Stimulated activated naive CD4-positive, alpha-beta T cell treated with Interleukin-2 at 50 U/mL for 16 hours (primary cell): ENCODE measurements around the gene VPS13D.

Experiments used
- DNase-seq: peaks from one replicate; lab custom pipeline; 2025; lab: John Stamatoyannopoulos, UW

The VPS13D gene

DNA sequence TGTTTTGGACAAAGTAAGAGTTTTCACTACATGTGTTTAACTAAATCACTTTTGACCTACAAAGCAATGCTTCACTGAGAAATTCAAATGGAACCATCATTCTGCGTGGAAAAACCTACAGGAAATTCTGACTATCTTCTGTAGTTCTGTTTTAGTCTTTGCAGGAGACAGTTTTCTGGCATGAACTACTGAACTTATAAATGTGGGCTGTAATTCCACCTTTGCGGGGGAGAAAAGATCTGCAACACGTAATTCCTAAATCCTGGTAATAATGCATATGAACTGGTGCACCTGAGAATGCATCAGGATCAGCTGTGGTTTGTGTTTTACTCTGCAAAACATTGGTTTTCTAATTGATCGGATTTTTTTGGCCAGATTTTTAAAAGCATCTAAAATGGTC is 106.0 kb downstream of the VPS13D start:
- no peak for DNase-seq

GRCh38 chr1:12336413-12336812 is 106.6 kb downstream of the VPS13D start:
- no peak for DNase-seq

DNA sequence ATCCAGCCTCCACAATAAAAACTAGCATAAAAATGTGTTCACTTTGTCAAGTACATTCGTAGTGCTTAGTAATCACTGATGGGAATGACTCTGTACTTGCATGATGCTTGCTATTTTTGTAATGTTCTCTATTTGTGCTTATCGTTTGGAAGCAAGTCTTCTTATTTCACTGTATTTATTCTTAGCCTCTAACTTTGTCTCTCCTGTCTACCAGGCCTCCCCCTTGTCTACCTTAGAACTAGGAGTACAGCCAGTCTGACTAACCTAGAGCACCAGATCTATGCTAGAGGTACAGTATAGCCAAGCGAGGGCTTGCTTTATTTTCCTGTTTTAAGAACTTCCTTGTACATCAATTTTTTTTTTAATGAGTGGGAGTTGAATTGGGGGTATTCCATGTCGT is 108.2 kb downstream of the VPS13D start:
- no peak for DNase-seq

GRCh38 chr1:12338823-12339222 is 109.0 kb downstream of the VPS13D start:
- no peak for DNase-seq

DNA sequence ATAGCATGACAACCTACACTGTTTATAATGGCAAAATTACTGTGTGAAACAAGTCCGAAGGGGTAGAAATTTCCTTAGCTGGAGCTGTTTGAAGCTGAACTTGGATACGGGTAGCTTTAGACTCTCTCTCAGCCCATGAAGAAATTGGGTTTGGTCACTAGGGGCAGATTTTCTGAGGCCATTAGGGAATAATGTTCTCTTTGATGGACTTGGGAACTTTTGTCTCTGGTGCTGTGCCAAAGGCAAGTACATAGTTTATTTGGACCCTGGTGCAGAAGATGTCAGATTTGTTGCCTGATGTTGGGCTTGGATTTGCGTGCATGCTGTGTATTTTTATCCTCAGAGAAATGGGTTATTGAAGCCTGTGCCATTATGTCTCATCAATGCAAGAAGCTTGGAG is 109.6 kb downstream of the VPS13D start:
- no peak for DNase-seq

DNA sequence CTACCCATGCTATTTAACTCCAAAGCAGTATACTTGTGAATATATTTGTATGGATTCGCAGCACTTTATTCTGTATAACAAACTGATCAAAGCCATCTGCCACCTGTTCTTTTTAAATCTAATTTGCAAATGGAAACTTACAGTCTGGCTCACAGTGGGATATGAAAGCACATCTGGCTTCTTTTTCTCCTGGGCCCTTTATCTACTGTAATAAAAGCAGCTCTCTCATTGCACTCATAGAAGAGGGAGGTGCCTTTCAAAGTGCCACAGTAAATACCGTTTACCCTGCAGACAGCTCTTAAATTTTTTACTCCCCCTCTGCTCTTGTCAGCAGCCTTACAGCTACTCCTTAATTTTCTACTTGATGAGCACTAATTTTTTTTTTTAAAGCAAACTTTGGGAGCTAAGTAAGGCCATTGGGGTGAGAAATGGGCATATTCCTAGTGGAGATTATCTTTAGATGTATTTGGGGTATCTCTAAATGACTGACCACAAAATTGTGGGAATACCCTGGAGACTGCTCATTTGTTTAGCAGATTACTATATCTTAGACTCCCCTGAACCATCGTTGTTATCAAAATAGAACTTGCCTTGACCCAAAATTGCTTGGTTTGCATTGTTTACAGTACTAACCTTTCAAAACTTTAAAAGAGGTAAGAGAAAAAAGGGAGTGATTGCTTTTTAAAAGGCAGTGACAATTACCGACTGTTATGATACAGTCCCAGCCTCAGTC is 110.1 kb downstream of the VPS13D start:
- DNase-seq, result no peak

DNA sequence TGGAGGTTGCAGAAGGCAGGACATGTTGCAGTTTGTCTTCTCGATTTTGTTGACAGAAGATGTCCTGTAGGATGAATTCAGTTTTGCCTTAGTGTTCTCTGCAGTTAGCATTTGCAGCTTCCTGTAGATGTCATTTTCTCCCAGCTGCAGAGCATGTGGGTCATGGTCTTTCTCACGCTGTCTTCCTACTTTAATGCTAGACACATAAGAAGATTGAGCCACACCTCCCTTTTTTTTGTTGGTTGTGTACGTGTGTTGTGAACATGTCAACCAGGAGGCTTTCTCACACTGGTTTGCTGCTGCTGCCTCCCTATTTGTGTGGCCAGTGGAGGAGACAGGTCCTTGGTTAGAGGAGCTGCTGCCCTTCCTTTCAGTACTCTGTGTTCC is 110.7 kb downstream of the VPS13D start:
- DNase-seq, result no peak

- DNase-seq, result peak; percentile 19
Measured at GRCh38 chr1:12341667-12342066, 111.8 kb downstream of the VPS13D start.

- DNase-seq, result no peak
Measured at GRCh38 chr1:12342401-12343003, 112.7 kb downstream of the VPS13D start.

- DNase-seq, result no peak
Measured at GRCh38 chr1:12343823-12344487, 114.1 kb downstream of the VPS13D start.

- DNase-seq, result no peak
Measured at GRCh38 chr1:12344596-12345349, 114.9 kb downstream of the VPS13D start.

DNA sequence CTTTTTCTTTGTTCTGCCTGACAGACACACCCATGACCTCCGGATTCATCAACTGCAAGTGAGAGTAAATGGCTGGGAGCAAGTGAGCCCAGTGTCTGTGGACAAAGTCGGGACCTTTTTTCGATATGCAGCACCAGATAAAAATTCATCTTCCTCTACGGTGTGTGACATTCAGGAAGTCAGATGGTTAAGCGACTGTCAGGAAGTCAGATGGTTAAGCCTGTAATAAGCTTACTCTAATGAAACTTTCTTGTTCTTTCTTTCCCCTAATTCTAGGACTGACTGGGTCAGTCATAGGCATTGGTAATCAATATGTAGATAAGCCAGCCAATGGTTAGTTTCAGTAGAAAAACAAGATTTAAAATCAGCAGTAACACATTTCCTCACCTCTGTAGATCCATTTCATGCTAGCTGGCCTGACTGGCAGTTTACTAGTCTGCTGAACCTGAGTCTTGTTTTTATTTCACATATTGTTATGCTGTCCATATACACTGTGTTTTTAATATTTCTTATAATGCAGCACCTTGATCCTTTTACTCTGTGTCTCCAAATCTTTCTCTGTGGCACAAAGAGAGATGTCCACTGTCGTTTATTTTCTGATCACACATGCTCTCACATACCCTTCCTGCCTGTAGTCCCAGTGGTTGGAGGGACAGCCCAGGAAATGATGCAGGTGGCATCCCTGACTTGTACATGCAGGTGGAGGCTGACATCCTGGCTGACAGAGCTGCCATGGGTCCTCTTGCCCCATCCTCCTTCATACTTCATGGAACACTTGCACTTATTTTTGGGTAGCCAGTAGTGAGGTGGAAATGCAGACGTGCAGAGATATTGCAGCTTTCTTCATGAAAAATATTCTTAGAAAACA is 115.8 kb downstream of the VPS13D start:
- no peak for DNase-seq

GRCh38 chr1:12346483-12347151 is 116.8 kb downstream of the VPS13D start:
- DNase-seq, result no peak

DNA sequence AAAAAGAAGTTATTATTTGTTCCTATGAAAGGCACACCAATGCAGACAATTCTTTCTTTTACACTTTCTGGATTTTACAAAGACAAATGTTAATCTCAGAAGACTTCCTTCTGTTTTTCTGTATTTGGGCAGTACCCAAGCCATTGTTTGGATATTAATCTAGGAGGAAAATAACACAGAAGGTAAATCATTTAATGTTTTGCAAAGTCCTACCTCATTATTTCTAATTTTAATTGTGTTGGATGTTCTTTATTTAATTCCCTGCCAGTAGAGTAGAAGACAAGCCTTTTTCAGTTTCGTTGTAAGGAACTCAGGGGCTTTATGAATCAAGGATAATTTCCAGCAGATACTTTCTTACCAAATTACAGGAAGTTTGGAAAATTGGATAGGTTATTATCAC is 118.3 kb downstream of the VPS13D start:
- DNase-seq, result no peak

DNA sequence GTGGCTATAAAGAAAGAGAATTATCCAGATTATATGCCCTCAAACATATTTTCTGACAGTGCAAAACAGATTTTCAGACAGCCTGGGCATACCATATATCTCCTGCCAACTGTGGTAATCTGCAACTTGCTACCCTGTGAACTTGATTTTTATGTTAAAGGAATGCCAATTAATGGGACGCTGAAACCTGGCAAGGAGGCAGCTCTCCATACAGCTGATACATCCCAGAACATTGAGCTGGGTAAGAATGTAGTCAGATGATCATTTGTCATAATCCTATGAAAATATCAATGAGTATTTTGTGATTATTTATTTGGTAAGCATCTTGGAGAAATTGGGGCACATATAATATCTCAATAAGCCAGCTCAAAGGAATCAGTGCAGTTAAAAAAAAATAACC is 124.2 kb downstream of the VPS13D start:
- DNase-seq, result no peak

DNA sequence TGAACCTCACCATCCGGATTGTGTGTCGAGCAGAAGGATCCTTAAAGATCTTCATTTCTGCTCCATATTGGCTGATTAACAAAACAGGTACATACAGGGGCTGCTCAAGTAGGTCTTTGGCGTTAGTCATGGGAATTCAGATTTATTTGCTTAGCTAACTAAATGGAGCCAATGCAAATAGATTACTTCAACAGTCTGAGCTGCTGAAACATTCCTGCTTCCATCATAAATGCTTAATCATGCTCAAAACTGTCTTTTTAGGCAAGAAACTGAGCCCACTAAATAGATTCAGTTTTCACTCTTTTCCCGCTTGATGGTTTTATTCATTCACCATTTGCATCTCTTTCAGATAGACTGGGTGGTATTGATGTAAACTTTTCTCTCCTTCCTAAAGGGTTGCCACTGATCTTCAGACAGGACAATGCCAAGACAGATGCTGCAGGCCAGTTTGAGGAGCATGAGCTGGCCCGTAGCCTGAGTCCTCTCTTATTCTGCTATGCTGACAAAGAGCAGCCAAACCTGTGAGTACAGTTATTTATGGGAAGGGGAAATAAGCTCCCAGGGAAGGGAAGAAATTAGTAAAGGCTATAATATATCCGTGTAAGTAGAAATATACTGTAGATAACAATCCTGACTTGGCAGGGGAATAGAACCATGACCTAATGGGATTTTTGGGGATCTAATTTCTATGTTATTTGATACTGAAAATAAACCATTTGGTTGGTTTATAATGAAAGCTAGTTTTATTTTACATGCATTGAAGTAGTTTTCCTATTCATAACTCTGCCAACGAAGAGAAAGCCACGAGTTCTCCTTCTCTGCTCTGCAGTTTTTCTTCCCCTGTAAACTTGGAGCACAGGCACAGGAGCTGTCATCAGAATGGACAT is 126.4 kb downstream of the VPS13D start:
- DNase-seq, result no peak

DNA sequence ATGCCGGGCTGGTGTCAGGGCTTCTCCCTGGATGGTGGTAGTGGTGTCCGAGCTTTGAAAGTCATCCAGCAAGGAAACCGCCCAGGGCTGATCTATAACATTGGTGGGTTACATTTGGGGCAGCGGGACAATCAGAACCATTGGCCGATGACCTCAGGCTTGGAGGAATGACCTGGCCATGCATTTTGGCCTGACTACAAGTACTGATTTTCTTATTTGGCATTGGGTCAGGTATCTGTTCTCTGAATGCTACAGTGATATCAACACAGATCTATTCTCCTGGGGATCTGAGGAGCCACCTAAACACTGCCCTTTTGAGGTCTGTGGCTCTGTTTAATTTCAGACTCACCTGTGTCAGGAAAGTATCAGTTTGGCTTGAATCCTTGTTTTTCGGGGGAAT is 128.7 kb downstream of the VPS13D start:
- no peak for DNase-seq

DNA sequence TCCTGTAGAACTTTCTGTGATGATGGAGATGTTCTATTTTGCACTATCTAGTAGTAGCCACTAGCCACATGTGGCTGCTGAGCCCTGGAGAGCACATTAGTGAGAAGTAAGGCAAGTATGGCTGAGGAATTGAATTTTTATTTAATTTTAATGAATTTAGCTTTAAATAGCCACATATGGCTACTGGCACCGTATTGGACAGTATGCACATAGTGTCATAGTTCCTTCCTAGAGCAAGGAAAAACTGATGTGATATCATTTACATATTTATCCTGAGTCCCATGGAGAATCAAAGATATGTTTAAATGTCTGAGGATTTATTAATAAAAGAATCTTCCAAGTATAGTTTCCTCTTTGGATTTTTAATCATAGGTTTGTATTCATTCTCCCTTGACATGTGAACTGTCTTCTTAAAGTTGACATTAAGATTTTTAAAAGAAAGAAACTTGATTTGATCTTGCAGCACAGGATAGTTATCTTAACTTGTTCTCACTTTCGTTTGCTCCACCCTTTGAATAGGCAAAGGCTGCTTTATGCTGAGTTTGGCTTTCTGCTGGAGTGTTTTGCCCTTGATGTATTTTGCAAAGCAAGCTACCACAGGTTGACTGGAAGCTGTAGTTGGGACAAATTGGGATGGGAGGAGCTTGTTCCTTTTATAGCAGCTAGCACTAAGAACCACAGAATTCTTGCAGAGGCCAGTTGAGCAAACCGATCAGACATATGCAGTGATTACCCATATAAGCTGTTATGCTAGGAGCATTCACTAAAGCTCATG is 129.7 kb downstream of the VPS13D start:
- DNase-seq, result no peak

DNA sequence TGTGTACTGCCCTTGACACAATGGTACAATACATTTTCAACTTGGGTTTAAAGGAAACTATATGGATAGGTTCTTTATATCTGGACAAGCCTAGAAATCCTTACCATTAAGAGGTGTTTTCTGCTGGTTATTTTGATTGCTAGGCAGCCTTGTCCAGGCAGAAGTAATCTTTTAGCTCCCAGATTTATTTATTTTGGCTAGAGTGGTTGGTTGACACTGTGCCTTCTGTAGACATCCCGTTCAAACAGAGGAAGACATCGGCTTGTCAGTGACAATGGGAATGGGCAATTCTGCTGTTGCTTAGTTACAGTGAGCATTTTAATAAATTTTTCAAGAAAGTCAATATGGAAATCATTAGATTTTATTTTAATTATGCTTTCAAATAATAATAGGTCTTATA is 138.8 kb downstream of the VPS13D start:
- no peak for DNase-seq
